GM12878 (cell line): ENCODE results near the gene RFK. TPM values are rescaled to one million over a fixed set of nuclear protein-coding genes. Genes with fewer than 3 reads are reported as not detected.

ENCODE experiments used
- ATAC-seq: fragments of 200-7000 bp; cut with Tn5 transposase; 3 replicates; pipeline ENCODE4 v1.9.1; 2020; ENCODE audit warnings: mild to moderate bottlenecking, moderate library complexity
- Bru-seq: library from RNA; stranded (reverse); fragments of 400-500 nt; gene quantifications from one replicate; lab custom pipeline; 2021; lab: Mats Ljungman, UMichigan
- BruChase-seq, 2 experiments: library from RNA; stranded (reverse); fragments of 400-500 nt; gene quantifications; one replicate each; lab custom pipeline; 2021; lab: Mats Ljungman, UMichigan
- BruUV-seq: library from RNA; stranded (reverse); fragments of 400-500 nt; replicated peaks from 2 replicates; lab custom pipeline; 2021; lab: Mats Ljungman, UMichigan
- CTCF ChIA-PET: fragments of 300-600 bp; sonication (Branson Sonifier 250); formaldehyde crosslinking; extraction: SDS; loops from one replicate; lab custom pipeline; 2021; ENCODE audit warnings: inconsistent platforms; lab: Yijun Ruan, JAX
- POLR2A ChIA-PET: fragments of 350-600 bp; formaldehyde crosslinking; extraction: SDS; loops from one replicate; lab custom pipeline; 2021; ENCODE audit warnings: inconsistent platforms; lab: Charles Lee
- RAD21 ChIA-PET: fragments of 300-600 bp; sonication (Branson Sonifier 250); formaldehyde crosslinking; loops from one replicate; lab custom pipeline; 2023; ENCODE audit warnings: antibody characterized with exemption; ENCODE audit not compliant: unreplicated experiment; lab: Charles Lee
- SMC1A ChIA-PET: fragments of 300-600 bp; sonication (Branson Sonifier 250); formaldehyde crosslinking; loops from one replicate; lab custom pipeline; 2023; ENCODE audit not compliant: unreplicated experiment, uncharacterized antibody; lab: Charles Lee
- DNase-seq: peaks from one replicate; pipeline ENCODE4 v3.0.0-alpha.2; 2011; ENCODE audit warnings: low read depth, low spot score
- FAIRE-seq: peaks from 3 replicates; lab custom pipeline; 2011; peaks lifted over from hg19 to GRCh38; lab: Jason Lieb, UNC
- H2AFZ ChIP-seq: 2 replicates; pipeline ENCODE4 v1.6.0; 2011; ENCODE audit warnings: low read depth, low read length, control low read depth; ENCODE audit not compliant: control insufficient read depth
- H3K27ac ChIP-seq: 2 replicates; pipeline ENCODE4 v1.5.1; 2011; ENCODE audit warnings: control low read depth; ENCODE audit not compliant: control insufficient read depth, insufficient read depth
- H3K27me3 ChIP-seq, 2 experiments: replicated peaks in 1 of 2; 2 replicates each; pipeline versions ENCODE4 v1.6.0 to v1.6.1; 2011; ENCODE audit warnings: low read length in 1 of 2; ENCODE audit not compliant: control insufficient read depth in 2 of 2, insufficient read depth in 2 of 2
- H3K36me3 ChIP-seq, 2 experiments: 2 replicates each; pipeline ENCODE4 v1.5.1; 2011; ENCODE audit warnings: low read length in 1 of 2; ENCODE audit not compliant: control insufficient read depth in 2 of 2, insufficient read depth in 2 of 2
- H3K4me1 ChIP-seq: 2 replicates; pipeline ENCODE4 v1.6.1; 2011; ENCODE audit warnings: mild to moderate bottlenecking, low read length, moderate library complexity, mixed read lengths; ENCODE audit not compliant: control insufficient read depth, insufficient read depth
- H3K4me2 ChIP-seq: 2 replicates; pipeline ENCODE4 v1.6.0; 2011; ENCODE audit warnings: control low read depth; ENCODE audit not compliant: control insufficient read depth, insufficient read depth
- H3K4me3 ChIP-seq: fragments of 200-600 bp; sonication (generic); 2 replicates; pipeline ENCODE4 v1.5.1; 2016
- H3K79me2 ChIP-seq: 2 replicates; pipeline ENCODE4 v1.6.0; 2011; ENCODE audit warnings: low read length; ENCODE audit not compliant: control insufficient read depth, insufficient read depth
- H3K9ac ChIP-seq: 2 replicates; pipeline ENCODE4 v1.8.0; 2011; ENCODE audit warnings: low read length, control low read depth, mixed read lengths; ENCODE audit not compliant: control insufficient read depth, insufficient read depth
- H3K9me3 ChIP-seq: replicated peaks from 3 replicates; pipeline ENCODE4 v1.5.1; 2011; ENCODE audit warnings: mild to moderate bottlenecking, low read length; ENCODE audit not compliant: control insufficient read depth, insufficient read depth
- H4K20me1 ChIP-seq: 2 replicates; pipeline ENCODE4 v1.6.0; 2011; ENCODE audit not compliant: control insufficient read depth, insufficient read depth
- MEF2B ChIP-seq: fragments of 450-650 bp; IDR thresholded peaks from 2 replicates; pipeline ENCODE4 v1.6.1; 2018; ENCODE audit warnings: mild to moderate bottlenecking, moderate library complexity; ENCODE audit not compliant: partially characterized antibody, poor library complexity, severe bottlenecking
- MLLT1 ChIP-seq: fragments of 450-650 bp; IDR thresholded peaks from 2 replicates; pipeline ENCODE4 v1.6.1; 2016; ENCODE audit warnings: mild to moderate bottlenecking
- NFXL1 ChIP-seq: fragments of 450-650 bp; IDR thresholded peaks from 2 replicates; pipeline ENCODE4 v1.6.1; 2017; ENCODE audit warnings: antibody characterized with exemption, mild to moderate bottlenecking, borderline replicate concordance
- PBX3 ChIP-seq: IDR thresholded peaks from 2 replicates; pipeline ENCODE4 v1.6.1; 2011; ENCODE audit warnings: mild to moderate bottlenecking, low read depth, low read length, moderate library complexity; ENCODE audit not compliant: insufficient replicate concordance
- SRF ChIP-seq, 2 experiments: IDR thresholded peaks; 2 replicates each; pipeline ENCODE4 v1.6.1; 2011; ENCODE audit warnings: low read depth in 2 of 2, low read length in 2 of 2, mild to moderate bottlenecking in 1 of 2, moderate library complexity in 1 of 2
- SUPT20H ChIP-seq: IDR thresholded peaks from 2 replicates; pipeline ENCODE4 v1.6.1; 2011; ENCODE audit warnings: low read depth, mild to moderate bottlenecking, low read length, moderate library complexity, borderline replicate concordance; ENCODE audit not compliant: control insufficient read depth
- TARDBP ChIP-seq: IDR thresholded peaks from 2 replicates; pipeline ENCODE4 v1.6.1; 2016; ENCODE audit warnings: borderline replicate concordance
- ZNF274 ChIP-seq: IDR thresholded peaks from one replicate; pipeline ENCODE4 v1.8.0; 2011; ENCODE audit not compliant: insufficient read length, insufficient read depth
- ZNF592 ChIP-seq: fragments of 450-650 bp; IDR thresholded peaks from 2 replicates; pipeline ENCODE4 v1.6.1; 2017; ENCODE audit warnings: mild to moderate bottlenecking, moderate library complexity
- WGBS: methylation state at CpG from one replicate; pipeline ENCODE4 v1.1.6; 2016; ENCODE audit warnings: low lambda C conversion rate; ENCODE audit not compliant: insufficient replicate concordance, insufficient coverage; ENCODE audit errors: missing lambda C conversion rate; 5-methylcytosine and 5-hydroxymethylcytosine counted together
- in situ Hi-C: fragments of 300-500 bp; cut with MboI; formaldehyde crosslinking; loops from 9 replicates; pipeline ENCODE4 v1.14.3; 2018; ENCODE audit warnings: mixed read lengths
- intact Hi-C: fragments of 100-400 bp; cut with micrococcal nuclease; formaldehyde crosslinking; loops from one replicate; pipeline ENCODE4 v1.14.2; 2022; ENCODE audit not compliant: unreplicated experiment
- long read RNA-seq, 2 experiments: library from polyadenylated mRNA; unstranded; transcript quantifications; one replicate each; pipeline ENCODE4 v2.0.0, GENCODE V29; 2019 to 2020
- polyA minus RNA-seq, 3 experiments: library from RNA; depleted of rRNA, polyadenylated mRNA; stranded (reverse); fragments of >200 nt; gene quantifications; 2 replicates each; pipeline ENCODE4 v1.2.3, GENCODE V29; 2011
- polyA plus RNA-seq, 11 experiments: library from polyadenylated mRNA; depleted of rRNA in 4 of 11; unstranded in 6 of 11; stranded (reverse) in 5 of 11; fragments of >200 nt; fragmentation: Nextera tagmentation in 4 of 11; fragmentation: Illumina TruSeq in 1 of 11; extraction: Ambion mirVana in 4 of 11; extraction: Trizol in 1 of 11; gene quantifications; 1 replicate in 1 of 11; 2 replicates in 10 of 11; pipeline versions ENCODE4 v1.2.1 to v1.2.3, GENCODE V29; 2011 to 2016; ENCODE audit warnings: inconsistent platforms in 2 of 11, missing spikeins in 2 of 11, low read depth in 1 of 11
- total RNA-seq, 4 experiments: library from RNA; depleted of rRNA in 3 of 4; stranded (reverse); fragments of >200 nt in 3 of 4; fragmentation: Illumina TruSeq in 1 of 4; extraction: Trizol in 1 of 4; gene quantifications; 2 replicates each; pipeline versions ENCODE4 v1.2.1 to v1.2.3, GENCODE V29; 2013 to 2021

RFK gene
- total RNA-seq (2013; cell fraction: nucleolus; rRNA removed), result 7.3 and 7.7 TPM in 2 replicates
- total RNA-seq (2014; rRNA removed), result 11.4 and 11.5 TPM in 2 replicates
- 12.1 and 12.8 TPM in 2 replicates for total RNA-seq (2014; rRNA removed; fragmentation: Illumina TruSeq; extraction: Trizol)
- 8.3 TPM in 2 replicates for total RNA-seq (2021)
- polyA plus RNA-seq (2011; ENCODE audit: low read depth), result 2.3 TPM
- polyA plus RNA-seq (2011; rRNA removed), result 18.6 and 28.7 TPM in 2 replicates
- polyA plus RNA-seq (2011; cell fraction: cytosol; rRNA removed), result 5.6 and 6.2 TPM in 2 replicates
- 2.8 and 4.3 TPM in 2 replicates for polyA plus RNA-seq (2011; cell fraction: nucleus; rRNA removed)
- polyA plus RNA-seq (2012), result 3.8 and 4.7 TPM in 2 replicates
- polyA plus RNA-seq (2014; fragmentation: Illumina TruSeq; extraction: Trizol), result 13.0 and 15.2 TPM in 2 replicates
- 1 to 10 TPM; 4.4 to 7.9 TPM for polyA plus RNA-seq (2014; fragmentation: Nextera tagmentation; extraction: Ambion mirVana)
- 7.0 and 7.5 TPM in 2 replicates for polyA plus RNA-seq (2014; rRNA removed)
- polyA plus RNA-seq (2016; fragmentation: Nextera tagmentation; extraction: Ambion mirVana), result 10 to 100 TPM; 11.7 to 12.5 TPM
- polyA minus RNA-seq (2011; rRNA and poly(A)+ RNA removed), result 3.5 and 6.9 TPM in 2 replicates
- 4.0 and 4.5 TPM in 2 replicates for polyA minus RNA-seq (2011; cell fraction: cytosol; rRNA and poly(A)+ RNA removed)
- 4.8 and 10.6 TPM in 2 replicates for polyA minus RNA-seq (2011; cell fraction: nucleus; rRNA and poly(A)+ RNA removed)
- Bru-seq, nascent RNA, result percentile 70 among the genes with signal in this experiment
- BruChase-seq, experiment 1, labeled RNA remaining after a 6-hour chase, result percentile 61 among the genes with signal in this experiment
- percentile 73 among the genes with signal in this experiment for BruChase-seq, experiment 2, labeled RNA remaining after a 2-hour chase
- long read RNA-seq, experiment 1, transcript RFK-201 (4 exons, 2,684 nt), result major isoform, 28 of 29 reads
- long read RNA-seq, experiment 1, partial matches to known transcripts, result 0 of 29 reads
- long read RNA-seq, experiment 1, other reads (novel, unspliced or antisense), result 0 of 29 reads
- long read RNA-seq, experiment 2, transcript RFK-201 (4 exons, 2,684 nt), result major isoform, 63 of 70 reads
- long read RNA-seq, experiment 2, partial matches to known transcripts, result 2 of 70 reads
- long read RNA-seq, experiment 2, other reads (novel, unspliced or antisense), result 3 of 70 reads

- CTCF ChIA-PET, result interaction anchor here (0.6 to 2.9 kb wide), 19 partner anchors 10 to 1481 kb away, joined by 3 to 15 read pairs (median 5); no protein-coding TSS in a partner anchor
- no TSS peak for BruUV-seq
- DNase-seq (peak; percentile 48), ATAC-seq (peak; percentile 89), FAIRE-seq (no peak)
- peaks cover 7% of the 10 kb centered on the region for H3K79me2 ChIP-seq
- in situ Hi-C loops, result no loop called here
- peak within 1 kb of the TSS; percentile 54 for H3K27ac ChIP-seq
- peak within 1 kb of the TSS; percentile 94 for H3K4me2 ChIP-seq
- peak within 1 kb of the TSS; percentile 94 for H3K4me3 ChIP-seq
- no peaks in the 10 kb centered on the region for H3K9me3 ChIP-seq
- WGBS, result 1% methylated on average over 67 of the region's 81 CpGs
- no peaks in the 10 kb centered on the region for H3K36me3 ChIP-seq
- H2AFZ ChIP-seq, result peak within 1 kb of the TSS; percentile 90
- POLR2A ChIA-PET, result interaction anchor here (0.6 to 1.6 kb wide), 5 partner anchors 10 to 247 kb away, joined by 3 to 9 read pairs (median 6); no protein-coding TSS in a partner anchor
- intact Hi-C loops, result no loop called here
- peak within 1 kb of the TSS; percentile 75 for H3K9ac ChIP-seq
- H4K20me1 ChIP-seq, result no peaks in the 10 kb centered on the region
- no peaks in the 10 kb centered on the region for H3K27me3 ChIP-seq
- RAD21 ChIA-PET, result interaction anchor here (0.5 to 2.7 kb wide), 17 partner anchors 10 to 310 kb away, joined by 3 to 13 read pairs (median 4); partner anchors contain the start of gene GCNT1
- peaks cover 4% of the 10 kb centered on the region; the same call in 1 of the 2 replicates for H3K4me1 ChIP-seq
- SMC1A ChIA-PET, result interaction anchor here (0.7 to 3.2 kb wide), 22 partner anchors 9 to 361 kb away, joined by 3 to 19 read pairs (median 3); no protein-coding TSS in a partner anchor
- TF ChIP-seq MLLT1 (no peak), SRF (IDR thresholded peaks at IDR 0.05; ENCODE audit: low read depth in 2 of 2, low read length in 2 of 2) (no peak), PBX3 (no peak), NFXL1 (no peak), ZNF274 (no peak), ZNF592 (no peak), SUPT20H (no peak), TARDBP (no peak), MEF2B (no peak)
Observed at GRCh38 chr9:76394195-76394959, at the start of gene RFK. Gene RFK (minus strand): TSS chr9:76394426. CDS start chr9:76394171, 255 bp downstream.
